Keratinocyte (primary cell): Measurements from ENCODE around the gene MAP7D1. TPM values are rescaled to one million over a fixed set of nuclear protein-coding genes. Genes with fewer than 3 reads are reported as not detected.

Experiments
- DNase-seq: peaks from one replicate; pipeline ENCODE4 v3.0.0-alpha.2; 2011; ENCODE audit warnings: low read depth, missing footprints, low spot score
- FAIRE-seq: peaks from 2 replicates; lab custom pipeline; 2011; peaks lifted over from hg19 to GRCh38; lab: Jason Lieb, UNC
- H2AFZ ChIP-seq: 2 replicates; pipeline ENCODE4 v1.6.0; 2012; ENCODE audit warnings: low read length, control low read depth, inconsistent platforms; ENCODE audit not compliant: control insufficient read depth
- H3K27ac ChIP-seq: 2 replicates; pipeline ENCODE4 v1.5.1; 2011; ENCODE audit warnings: low read length; ENCODE audit not compliant: control insufficient read depth, insufficient read depth
- H3K27me3 ChIP-seq: 3 replicates; pipeline ENCODE4 v1.6.0; 2011; ENCODE audit warnings: low read length; ENCODE audit not compliant: control insufficient read depth, insufficient read depth; ENCODE audit errors: extremely low read depth
- H3K36me3 ChIP-seq, 2 experiments: 2 replicates in 1 of 2; 3 replicates in 1 of 2; pipeline ENCODE4 v1.5.1; 2011; ENCODE audit warnings: low read length in 2 of 2, mild to moderate bottlenecking in 1 of 2; ENCODE audit not compliant: control insufficient read depth in 2 of 2, insufficient read depth in 2 of 2; ENCODE audit errors: extremely low read depth in 1 of 2
- H3K4me1 ChIP-seq: 3 replicates; pipeline ENCODE4 v1.5.1; 2011; ENCODE audit warnings: low read length; ENCODE audit not compliant: control insufficient read depth, insufficient read depth; ENCODE audit errors: extremely low read depth
- H3K4me2 ChIP-seq: 3 replicates; pipeline ENCODE4 v1.6.0; 2011; ENCODE audit warnings: low read depth, low read length; ENCODE audit not compliant: control insufficient read depth, insufficient read depth; ENCODE audit errors: extremely low read depth
- H3K4me3 ChIP-seq, 3 experiments: fragments of 200-600 bp in 1 of 3; sonication (generic) in 1 of 3; 2 replicates in 2 of 3; 3 replicates in 1 of 3; pipeline ENCODE4 v1.5.1; 2011 to 2016; ENCODE audit warnings: low read length in 3 of 3, mild to moderate bottlenecking in 3 of 3, control low read depth in 2 of 3, inconsistent platforms in 1 of 3, low read depth in 1 of 3, mixed read lengths in 1 of 3, mixed run types in 1 of 3, moderate library complexity in 1 of 3; ENCODE audit not compliant: control insufficient read depth in 2 of 3, insufficient read depth in 2 of 3; ENCODE audit errors: extremely low read depth in 1 of 3
- H3K79me2 ChIP-seq: 2 replicates; pipeline ENCODE4 v1.6.0; 2012; ENCODE audit warnings: low read length; ENCODE audit not compliant: control insufficient read depth, insufficient read depth
- H3K9ac ChIP-seq: 3 replicates; pipeline ENCODE4 v1.6.0; 2011; ENCODE audit warnings: low read length; ENCODE audit not compliant: control insufficient read depth, insufficient read depth; ENCODE audit errors: extremely low read depth
- H3K9me1 ChIP-seq: 3 replicates; pipeline ENCODE4 v1.6.0; 2011; ENCODE audit warnings: low read length; ENCODE audit not compliant: control insufficient read depth, insufficient read depth; ENCODE audit errors: extremely low read depth
- H3K9me3 ChIP-seq: 2 replicates; pipeline ENCODE4 v1.5.1; 2012; ENCODE audit warnings: low read depth, low read length; ENCODE audit not compliant: control insufficient read depth
- H4K20me1 ChIP-seq: 3 replicates; pipeline ENCODE4 v1.6.0; 2011; ENCODE audit warnings: low read length; ENCODE audit not compliant: control insufficient read depth, insufficient read depth; ENCODE audit errors: extremely low read depth
- CTCF ChIP-seq, 3 experiments: IDR thresholded peaks in 1 of 3; conservative IDR thresholded peaks in 1 of 3; optimal IDR thresholded peaks in 1 of 3; 2 replicates in 2 of 3; 3 replicates in 1 of 3; pipeline versions ENCODE3 to v1.5.1; 2011; ENCODE audit warnings: low read length in 3 of 3, mild to moderate bottlenecking in 3 of 3, moderate library complexity in 2 of 3, control low read depth in 1 of 3, inconsistent platforms in 1 of 3; ENCODE audit not compliant: insufficient read depth in 2 of 3; ENCODE audit errors: extremely low read depth in 1 of 3
- EZH2 ChIP-seq: IDR thresholded peaks from one replicate; pipeline ENCODE4 v1.6.1; 2012; ENCODE audit warnings: inconsistent platforms, mild to moderate bottlenecking, low read length, moderate library complexity
- dilution Hi-C: fragments of 300-500 bp; cut with MboI; formaldehyde crosslinking; loops from one replicate; pipeline ENCODE4 v1.7.0; 2020; ENCODE audit warnings: low sequenced_read_pairs; ENCODE audit not compliant: extremely low pct_ligation_motif_present
- polyA plus RNA-seq, 5 experiments: library from polyadenylated mRNA; depleted of rRNA in 3 of 5; stranded (reverse) in 3 of 5; stranded (forward) in 1 of 5; unstranded in 1 of 5; fragments of >200 nt; gene quantifications; 1 replicate in 1 of 5; 2 replicates in 3 of 5; 3 replicates in 1 of 5; pipeline versions ENCODE4 v1.2.1 to v1.2.3, GENCODE V29; 2011 to 2012; ENCODE audit warnings: missing spikeins in 2 of 5, low read depth in 1 of 5, low replicate concordance in 1 of 5

The MAP7D1 gene
- polyA plus RNA-seq, 1 donor (not counting 4 experiments of a cell fraction or from before 2014, with no cell fraction given): 75.0 TPM

GRCh38 chr1:36154765-36155407, 1.1 kb upstream of the MAP7D1 start:
- dilution Hi-C loops: no loop called here
- Histone ChIP-seq H3K27ac (peak overlapping the region; percentile 96), H3K4me2 (peak overlapping the region; percentile 98), H3K4me1 (peaks cover 46% of the 10 kb centered on the region), H3K27me3 (no peaks in the 10 kb centered on the region), H3K36me3 (peaks cover 3 to 19% of the 10 kb centered on the region in 2 experiments), H2AFZ (no peak overlapping the region), H3K9me1 (no peaks in the 10 kb centered on the region), H3K9ac (peak overlapping the region; percentile 96), H3K79me2 (peaks cover 44% of the 10 kb centered on the region), H3K9me3 (no peaks in the 10 kb centered on the region), H4K20me1 (peaks cover 8% of the 10 kb centered on the region), H3K4me3 (peak overlapping the region; percentile 81 to 86 (median 86))
- FAIRE-seq: no peak
- no peak for DNase-seq
- TF ChIP-seq EZH2 (no peak), CTCF (optimal IDR thresholded peaks at IDR 0.05 in 1 of 3, IDR thresholded peaks at IDR 0.05 in 1 of 3, conservative IDR thresholded peaks at IDR 0.05 in 1 of 3; ENCODE audit: extremely low read depth in 1 of 3, insufficient read depth in 2 of 3, low read length in 3 of 3) (no peak)

GRCh38 chr1:36156329-36157114, 562 bp downstream of the MAP7D1 start:
- DNase-seq (no peak), FAIRE-seq (no peak)
- no peaks in the 10 kb centered on the region for H3K9me3 ChIP-seq
- H3K4me3 ChIP-seq: peak overlapping the region; percentile 80 to 93 (median 86)
- H3K9ac ChIP-seq: peak overlapping the region; percentile 96
- H3K4me1 ChIP-seq: peaks cover 46% of the 10 kb centered on the region
- TF ChIP-seq CTCF (optimal IDR thresholded peaks at IDR 0.05 in 1 of 3, IDR thresholded peaks at IDR 0.05 in 1 of 3, conservative IDR thresholded peaks at IDR 0.05 in 1 of 3; ENCODE audit: extremely low read depth in 1 of 3, insufficient read depth in 2 of 3, low read length in 3 of 3) (no peak), EZH2 (no peak)
- peak overlapping the region; percentile 94 for H3K4me2 ChIP-seq
- H3K36me3 ChIP-seq: peaks cover 4 to 32% of the 10 kb centered on the region in 2 experiments
- H3K9me1 ChIP-seq: no peaks in the 10 kb centered on the region
- H4K20me1 ChIP-seq: peaks cover 8% of the 10 kb centered on the region
- peaks cover 61% of the 10 kb centered on the region for H3K79me2 ChIP-seq
- dilution Hi-C loops: no loop called here
- H3K27me3 ChIP-seq: no peaks in the 10 kb centered on the region
- H3K27ac ChIP-seq: peak overlapping the region; percentile 96
- no peak overlapping the region for H2AFZ ChIP-seq
